B cell (primary cell): Measurements from ENCODE around the gene NFIB.

Source experiments
- CTCF ChIP-seq: fragments of 200-600 bp; IDR thresholded peaks from one replicate; pipeline ENCODE4 v1.8.0; 2022; ENCODE audit warnings: antibody characterized with exemption, mild to moderate bottlenecking
- EZH2 ChIP-seq: IDR thresholded peaks from 2 replicates; pipeline ENCODE4 v1.6.1; 2012; ENCODE audit warnings: borderline replicate concordance, low read depth, mild to moderate bottlenecking, moderate library complexity, low read length; ENCODE audit not compliant: insufficient read depth, poor library complexity, severe bottlenecking

- TF ChIP-seq CTCF (no peak), EZH2 (no peak)
These were observed 215.3 kb downstream of the NFIB start for GRCh38 chr9:14098486-14099180.
